Natural killer cell (primary cell): Measurements from ENCODE around the gene ERGIC2. TPM values are rescaled to one million over a fixed set of nuclear protein-coding genes. Genes with fewer than 3 reads are reported as not detected.

Source experiments
- ATAC-seq, 3 donors: fragments of 150-1000 bp in 2 of 3; fragments of 200-7000 bp in 1 of 3; cut with Tn5 transposase; 1 replicate in 1 of 3; 2 replicates in 2 of 3; pipeline ENCODE4 v1.10.0; 2021; ENCODE audit warnings: mild to moderate bottlenecking in 2 of 3, moderate library complexity in 2 of 3
- DNase-seq, 2 donors: peaks; one replicate each; pipeline versions ENCODE4 v3.0.0 to v3.0.0-alpha.2; 2013 to 2021; ENCODE audit warnings: mixed read lengths in 1 of 2
- H3K27ac ChIP-seq: one replicate; pipeline ENCODE4 v1.5.1; 2013; ENCODE audit warnings: mild to moderate bottlenecking, low read length
- H3K27me3 ChIP-seq: one replicate; pipeline ENCODE4 v1.6.1; 2013; ENCODE audit warnings: low read length; ENCODE audit not compliant: control insufficient read depth, insufficient read depth
- H3K36me3 ChIP-seq: one replicate; pipeline ENCODE4 v1.6.1; 2013; ENCODE audit warnings: low read length; ENCODE audit not compliant: control insufficient read depth, insufficient read depth
- H3K4me1 ChIP-seq: one replicate; pipeline ENCODE4 v1.6.1; 2013; ENCODE audit warnings: low read length; ENCODE audit not compliant: control insufficient read depth, insufficient read depth
- H3K4me3 ChIP-seq: one replicate; pipeline ENCODE4 v1.5.1; 2013; ENCODE audit warnings: low read length
- H3K9me3 ChIP-seq: one replicate; pipeline ENCODE4 v1.6.1; 2013; ENCODE audit warnings: low read length; ENCODE audit not compliant: control insufficient read depth, insufficient read depth
- H3K27ac Mint-ChIP-seq, 2 donors: one replicate each; pipeline ENCODE4 v1.8.0; 2022; ENCODE audit warnings: mild to moderate bottlenecking in 2 of 2, mixed read lengths in 2 of 2, moderate library complexity in 1 of 2
- H3K27me3 Mint-ChIP-seq, 2 donors: one replicate each; pipeline ENCODE4 v1.8.0; 2022; ENCODE audit warnings: low read depth in 2 of 2, mixed read lengths in 2 of 2
- H3K36me3 Mint-ChIP-seq: one replicate; pipeline ENCODE4 v1.8.0; 2022; ENCODE audit warnings: mixed read lengths
- H3K4me1 Mint-ChIP-seq, 2 donors: one replicate each; pipeline ENCODE4 v1.8.0; 2022; ENCODE audit warnings: mixed read lengths in 2 of 2
- H3K4me3 Mint-ChIP-seq: one replicate; pipeline ENCODE4 v1.8.0; 2022; ENCODE audit warnings: mild to moderate bottlenecking, moderate library complexity, mixed read lengths
- H3K9me3 Mint-ChIP-seq, 2 donors: one replicate each; pipeline ENCODE4 v1.8.0; 2022; ENCODE audit warnings: mixed read lengths in 2 of 2
- CTCF ChIP-seq: fragments of 200-600 bp; IDR thresholded peaks from one replicate; pipeline ENCODE4 v1.8.0; 2022; ENCODE audit warnings: antibody characterized with exemption
- WGBS: methylation state at CpG from one replicate; pipeline ENCODE4 v1.1.7; 2013; ENCODE audit warnings: missing lambda C conversion rate; ENCODE audit not compliant: insufficient coverage; 5-methylcytosine and 5-hydroxymethylcytosine counted together
- intact Hi-C: fragments of 100-400 bp; cut with micrococcal nuclease; formaldehyde crosslinking; loops from one replicate; pipeline ENCODE4 v1.14.2; 2022
- total RNA-seq, 4 donors: library from RNA; stranded (reverse); fragments of 120-200 nt in 1 of 4; gene quantifications; one replicate each; pipeline versions ENCODE4 v1.2.3 to v1.2.4, GENCODE V29; 2013 to 2022

The ERGIC2 gene
- total RNA-seq, 3 donors from 2014 or later (not counting 1 experiment from before 2014, with no cell fraction given) = 28.7 to 46.9 (median 37.2) TPM

DNA sequence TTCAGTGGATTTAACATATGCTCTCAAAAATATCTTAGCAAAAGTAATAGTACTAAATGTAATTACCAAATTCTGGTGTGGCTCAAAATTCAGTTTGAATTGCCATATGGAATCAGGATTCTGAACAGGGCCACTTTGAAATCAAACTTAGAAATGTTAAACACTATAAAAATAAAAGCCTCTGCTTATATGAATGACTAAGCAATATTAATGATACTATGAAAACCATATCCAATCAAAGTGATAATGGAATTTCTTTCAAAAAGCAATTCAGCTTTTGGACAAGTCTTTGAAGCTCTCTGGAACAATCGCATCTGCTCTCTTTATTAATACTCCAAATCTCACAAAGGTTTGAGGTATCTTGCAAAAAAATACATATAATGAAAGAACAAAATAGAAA, 51.6 kb downstream of the ERGIC2 start:
- Histone ChIP-seq H3K36me3 (peaks cover 4% of the 10 kb centered on the region), H3K27me3 (no peaks in the 10 kb centered on the region), H3K9me3 (no peaks in the 10 kb centered on the region), H3K4me1 (no peaks in the 10 kb centered on the region), H3K27ac (no peak overlapping the region), H3K4me3 (no peak overlapping the region)
- Mint-ChIP-seq H3K4me1 (no peaks in the 10 kb centered on the region), H3K9me3 (no peaks in the 10 kb centered on the region), H3K27ac (no peak overlapping the region), H3K4me3 (no peak overlapping the region), H3K27me3 (no peaks in the 10 kb centered on the region), H3K36me3 (no peaks in the 10 kb centered on the region)
- no CpG with 5 or more reads among the region's 1 CpG for WGBS
- intact Hi-C loops = no loop called here
- no peak for ATAC-seq
- no peak for DNase-seq
- TF ChIP-seq CTCF = no peak

DNA sequence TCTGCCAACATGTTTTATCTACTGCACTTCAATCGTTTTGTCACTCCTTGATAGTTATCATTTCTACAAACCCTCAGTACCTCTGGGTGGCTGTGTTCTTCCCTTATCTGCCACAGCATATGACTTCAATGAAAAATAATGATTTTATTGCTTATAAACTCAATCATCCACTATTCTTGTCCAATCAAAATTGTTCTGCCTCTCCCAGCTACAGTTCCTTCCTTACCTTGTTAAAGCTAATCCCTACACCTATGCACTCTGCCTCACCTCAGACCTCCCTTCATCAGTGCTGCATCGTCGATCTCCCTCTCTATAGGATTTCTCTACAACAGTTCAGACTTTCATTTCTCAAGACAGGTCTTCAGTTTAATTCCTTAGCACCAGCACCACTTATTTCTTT, 58.8 kb downstream of the ERGIC2 start:
- Histone ChIP-seq H3K27me3 (no peaks in the 10 kb centered on the region), H3K27ac (no peak overlapping the region), H3K36me3 (peaks cover 2% of the 10 kb centered on the region), H3K9me3 (no peaks in the 10 kb centered on the region), H3K4me3 (no peak overlapping the region), H3K4me1 (no peaks in the 10 kb centered on the region)
- H3K27ac Mint-ChIP-seq = no peak overlapping the region
- no peak for DNase-seq
- no peaks in the 10 kb centered on the region for H3K36me3 Mint-ChIP-seq
- no peaks in the 10 kb centered on the region for H3K27me3 Mint-ChIP-seq
- peaks cover 9 to 11% of the 10 kb centered on the region in 2 donors for H3K4me1 Mint-ChIP-seq
- H3K4me3 Mint-ChIP-seq = no peak overlapping the region
- intact Hi-C loops = no loop called here
- 89% methylated on average over 3 of the region's 3 CpGs for WGBS
- no peaks in the 10 kb centered on the region for H3K9me3 Mint-ChIP-seq
- ATAC-seq = no peak
- no peak for TF ChIP-seq CTCF

DNA sequence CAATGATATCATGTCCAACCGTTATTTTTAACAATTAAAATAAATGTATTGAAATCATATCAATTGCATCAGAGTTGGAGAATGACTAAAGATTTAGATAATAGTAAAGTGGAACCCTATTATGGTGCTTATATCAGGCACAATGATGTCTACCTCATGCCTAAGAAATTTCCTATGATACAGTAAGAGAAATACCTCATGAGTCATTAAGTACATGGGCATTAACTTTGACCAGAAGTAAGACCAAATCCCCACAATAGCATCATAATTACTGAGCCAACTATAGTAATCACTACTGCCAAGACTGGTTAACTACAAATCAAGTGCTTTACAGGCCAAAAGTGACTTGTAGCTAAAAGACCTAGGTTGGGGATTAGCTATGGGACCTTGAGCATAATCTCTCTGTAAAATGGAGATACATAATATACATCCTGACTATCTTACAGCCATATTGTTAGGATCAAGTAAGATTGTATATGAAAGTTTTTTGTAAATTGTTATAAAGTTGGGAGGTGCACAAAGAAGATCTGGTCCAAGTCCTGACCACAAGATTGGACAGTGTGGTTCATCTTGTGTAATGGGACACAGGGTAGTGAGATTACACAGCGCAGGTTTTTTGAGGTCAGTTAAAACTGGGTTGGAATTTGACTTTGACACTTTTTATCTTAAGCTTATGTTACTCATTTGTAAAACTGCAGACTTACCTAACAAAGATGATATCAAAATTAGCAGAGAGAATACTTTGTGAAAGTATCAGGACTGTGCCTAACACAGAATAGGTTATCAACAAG, 60.5 kb downstream of the ERGIC2 start:
- H3K27ac Mint-ChIP-seq = no peak overlapping the region
- H3K9me3 Mint-ChIP-seq = no peaks in the 10 kb centered on the region
- H3K4me3 Mint-ChIP-seq = no peak overlapping the region
- H3K27me3 Mint-ChIP-seq = no peaks in the 10 kb centered on the region
- whole genome bisulfite sequencing = no CpG with 5 or more reads among the region's 2 CpGs
- Histone ChIP-seq H3K27me3 (no peaks in the 10 kb centered on the region), H3K9me3 (no peaks in the 10 kb centered on the region), H3K36me3 (peaks cover 2% of the 10 kb centered on the region), H3K4me3 (no peak overlapping the region), H3K27ac (no peak overlapping the region), H3K4me1 (no peaks in the 10 kb centered on the region)
- TF ChIP-seq CTCF = no peak
- no peak for ATAC-seq
- intact Hi-C loops = no loop called here
- no peak for DNase-seq
- peaks cover 11 to 14% of the 10 kb centered on the region in 2 donors for H3K4me1 Mint-ChIP-seq
- H3K36me3 Mint-ChIP-seq = no peaks in the 10 kb centered on the region
